Heart left ventricle (tissue), 13 donors: Measurements from ENCODE around the gene POLR3A.

Experiments
- POLR2A ChIP-seq, 2 donors: fragments of 450-650 bp; IDR thresholded peaks; one replicate each; pipeline ENCODE4 v1.6.1; 2017; ENCODE audit warnings: antibody characterized with exemption in 2 of 2, mild to moderate bottlenecking in 2 of 2, moderate library complexity in 2 of 2
- TF ChIP-seq, protein P1 (sequence below), 12 donors: fragments of 200-600 bp; sonication (generic) in 4 of 12; IDR thresholded peaks; one replicate each; pipeline versions ENCODE4 v1.5.0 to v1.8.0; 2018 to 2022; ENCODE audit warnings: antibody characterized with exemption in 12 of 12, mild to moderate bottlenecking in 5 of 12
- donor health status: ischemic (EF 13 %, LVEDD 7.1; RV severe dilation, severe dysfunction).
- donor health status: DM: no; HTN: yes; CAD: no.
- donor health status: DM: no; HTN: no; CAD: no.
- donor health status: ischemic (EF 25% LVEDD 6.9; RV normal size, moderate dysfunction).
- donor health status: ischemic (EF 25% LVEDD 5.7; RV mildly dilated, moderate dysfunction).
- donor health status: ischemic (EF 35%, LVEDD 5.7; RV mildly dilated, moderate dysfunction).
- donor health status: nonischemic (EF 11% LVEDD 7.7; RV severe dilation, severe dysfunction).
- donor health status: DM: yes; HTN: yes; CAD: no.
- donor health status: PGD.
- donor health status: ischemic (EF 29% LVEDD 5.4; RV normal size, mild dysfunction).
- donor health status: nonischemic (EF 23%, LVEDD 6.1; RV moderate dilation, normal function).

DNA sequence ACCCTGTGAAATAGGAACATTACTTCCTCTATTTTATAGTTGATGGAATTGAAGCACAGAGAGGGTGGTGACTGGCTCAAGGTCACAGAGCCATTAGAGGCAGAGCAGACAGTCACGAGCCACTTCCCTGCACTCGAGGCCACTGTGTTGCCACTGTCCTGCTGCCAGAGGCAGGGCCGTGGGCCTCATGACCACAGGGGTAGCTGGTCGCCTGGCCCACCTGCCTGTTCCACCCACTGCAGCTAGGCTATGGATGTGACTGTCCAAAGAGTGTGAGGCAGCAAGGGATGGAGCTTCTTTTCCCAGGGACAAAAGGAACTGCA lies 42.5 kb upstream of the POLR3A start:
- TF ChIP-seq, protein P1, sequence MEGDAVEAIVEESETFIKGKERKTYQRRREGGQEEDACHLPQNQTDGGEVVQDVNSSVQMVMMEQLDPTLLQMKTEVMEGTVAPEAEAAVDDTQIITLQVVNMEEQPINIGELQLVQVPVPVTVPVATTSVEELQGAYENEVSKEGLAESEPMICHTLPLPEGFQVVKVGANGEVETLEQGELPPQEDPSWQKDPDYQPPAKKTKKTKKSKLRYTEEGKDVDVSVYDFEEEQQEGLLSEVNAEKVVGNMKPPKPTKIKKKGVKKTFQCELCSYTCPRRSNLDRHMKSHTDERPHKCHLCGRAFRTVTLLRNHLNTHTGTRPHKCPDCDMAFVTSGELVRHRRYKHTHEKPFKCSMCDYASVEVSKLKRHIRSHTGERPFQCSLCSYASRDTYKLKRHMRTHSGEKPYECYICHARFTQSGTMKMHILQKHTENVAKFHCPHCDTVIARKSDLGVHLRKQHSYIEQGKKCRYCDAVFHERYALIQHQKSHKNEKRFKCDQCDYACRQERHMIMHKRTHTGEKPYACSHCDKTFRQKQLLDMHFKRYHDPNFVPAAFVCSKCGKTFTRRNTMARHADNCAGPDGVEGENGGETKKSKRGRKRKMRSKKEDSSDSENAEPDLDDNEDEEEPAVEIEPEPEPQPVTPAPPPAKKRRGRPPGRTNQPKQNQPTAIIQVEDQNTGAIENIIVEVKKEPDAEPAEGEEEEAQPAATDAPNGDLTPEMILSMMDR (IDR thresholded peaks at IDR 0.05) = no peak
- TF ChIP-seq POLR2A (IDR thresholded peaks at IDR 0.05) = no peak
